OCI-LY3 (cell line): Measurements from ENCODE around the gene SELENOM.
A peak's percentile ranks its signal among the peaks of the same experiment; 100 is the strongest.

Experiments used
- H2AFZ ChIP-seq: fragments of 200-600, 300-600 bp; shearing (Covaris generic); 2 replicates; pipeline ENCODE4 v1.6.0; 2014; ENCODE audit warnings: antibody characterized with exemption, low read depth, low read length
- H3K27ac ChIP-seq: fragments of 200-600, 300-600 bp; sonication (generic); 2 replicates; pipeline ENCODE4 v1.5.1; 2014; ENCODE audit warnings: mild to moderate bottlenecking, low read length, moderate library complexity, mixed read lengths
- H3K27me3 ChIP-seq: fragments of 200-600, 300-600 bp; sonication (generic); 2 replicates; pipeline ENCODE4 v1.6.1; 2014; ENCODE audit warnings: low read depth, low read length, mixed read lengths
- H3K36me3 ChIP-seq: fragments of 200-600, 300-600 bp; sonication (generic); replicated peaks from 2 replicates; pipeline ENCODE3; 2014; ENCODE audit warnings: low read depth, low read length, mixed read lengths
- H3K4me1 ChIP-seq: fragments of 300-600, 200-600 bp; sonication (generic); 2 replicates; pipeline ENCODE4 v1.6.1; 2014; ENCODE audit warnings: low read length, mixed read lengths
- H3K4me2 ChIP-seq: fragments of 200-600, 300-600 bp; sonication (generic); 2 replicates; pipeline ENCODE4 v1.6.1; 2014; ENCODE audit warnings: low read length, mixed read lengths
- H3K4me3 ChIP-seq: fragments of 300-600, 200-600 bp; sonication (generic); 2 replicates; pipeline ENCODE4 v1.5.1; 2014; ENCODE audit warnings: antibody characterized with exemption, mild to moderate bottlenecking, low read length, moderate library complexity
- H3K79me2 ChIP-seq: fragments of 300-600, 200-600 bp; shearing (Covaris generic); 2 replicates; pipeline ENCODE4 v1.6.1; 2014; ENCODE audit warnings: mild to moderate bottlenecking, low read length, mixed read lengths
- H3K9ac ChIP-seq: fragments of 300-600, 200-600 bp; shearing (Covaris generic); 2 replicates; pipeline ENCODE4 v1.6.0; 2014; ENCODE audit warnings: mild to moderate bottlenecking, low read length, moderate library complexity
- H3K9me3 ChIP-seq: fragments of 200-600, 300-600 bp; shearing (Covaris generic); 2 replicates; pipeline ENCODE4 v1.6.1; 2014; ENCODE audit warnings: low read length, mixed read lengths; ENCODE audit not compliant: insufficient read depth
- H4K20me1 ChIP-seq: fragments of 200-600, 300-600 bp; sonication (generic); 2 replicates; pipeline ENCODE4 v1.6.1; 2016; ENCODE audit warnings: low read length, mixed read lengths; ENCODE audit not compliant: insufficient read depth
- CTCF ChIP-seq: fragments of 200-600, 300-600 bp; sonication (generic); IDR thresholded peaks from 2 replicates; pipeline ENCODE4 v1.5.1; 2014; ENCODE audit warnings: antibody characterized with exemption, low read length, low read depth
- EZH2phosphoT487 ChIP-seq: fragments of 200-600 bp; shearing (Covaris generic); IDR thresholded peaks from 2 replicates; pipeline ENCODE4 v1.6.1; 2018; ENCODE audit warnings: antibody characterized with exemption, mixed run types, low read depth

The SELENOM gene

GRCh38 chr22:31107894-31108218, 488 bp upstream of the SELENOM start:
- Histone ChIP-seq H3K79me2 (no peaks in the 10 kb centered on the region), H3K36me3 (no peaks in the 10 kb centered on the region), H3K9me3 (no peaks in the 10 kb centered on the region), H3K4me2 (peak overlapping the region; percentile 76), H3K4me3 (peak overlapping the region; percentile 77), H3K4me1 (no peaks in the 10 kb centered on the region), H3K27me3 (no peaks in the 10 kb centered on the region), H3K27ac (no peak overlapping the region), H2AFZ (peak overlapping the region; percentile 44), H4K20me1 (no peaks in the 10 kb centered on the region), H3K9ac (peak overlapping the region; percentile 35)
- no peak for TF ChIP-seq CTCF
- no peak for TF ChIP-seq EZH2phosphoT487

GRCh38 chr22:31106731-31107177, 614 bp downstream of the SELENOM start:
- Histone ChIP-seq H3K27ac (no peak overlapping the region), H4K20me1 (no peaks in the 10 kb centered on the region), H3K27me3 (no peaks in the 10 kb centered on the region), H2AFZ (no peak overlapping the region; the same call in 1 of the 2 replicates), H3K4me2 (peak overlapping the region; percentile 69), H3K36me3 (no peaks in the 10 kb centered on the region), H3K4me1 (no peaks in the 10 kb centered on the region), H3K79me2 (no peaks in the 10 kb centered on the region), H3K9ac (peak overlapping the region; percentile 34; the same call in 1 of the 2 replicates), H3K9me3 (no peaks in the 10 kb centered on the region), H3K4me3 (peak overlapping the region; percentile 77)
- TF ChIP-seq CTCF (no peak), EZH2phosphoT487 (no peak)

GRCh38 chr22:31106001-31106571, 1.3 kb downstream of the SELENOM start:
- TF ChIP-seq EZH2phosphoT487 (no peak), CTCF (no peak)
- no peak overlapping the region for H3K27ac ChIP-seq
- H3K36me3 ChIP-seq, result no peaks in the 10 kb centered on the region
- no peaks in the 10 kb centered on the region for H3K79me2 ChIP-seq
- no peaks in the 10 kb centered on the region for H3K4me1 ChIP-seq
- no peaks in the 10 kb centered on the region for H3K9me3 ChIP-seq
- H3K27me3 ChIP-seq, result no peaks in the 10 kb centered on the region
- no peaks in the 10 kb centered on the region for H4K20me1 ChIP-seq
- H3K9ac ChIP-seq, result no peak overlapping the region
- H2AFZ ChIP-seq, result no peak overlapping the region
- H3K4me2 ChIP-seq, result no peak overlapping the region
- no peak overlapping the region for H3K4me3 ChIP-seq

- H3K4me1 ChIP-seq, result no peaks in the 10 kb centered on the region
- H4K20me1 ChIP-seq, result no peaks in the 10 kb centered on the region
- no peaks in the 10 kb centered on the region for H3K79me2 ChIP-seq
- no peak overlapping the region for H2AFZ ChIP-seq
- H3K36me3 ChIP-seq, result no peaks in the 10 kb centered on the region
- H3K9me3 ChIP-seq, result no peaks in the 10 kb centered on the region
- H3K27ac ChIP-seq, result no peak overlapping the region
- H3K27me3 ChIP-seq, result no peaks in the 10 kb centered on the region
- no peak overlapping the region for H3K9ac ChIP-seq
- no peak overlapping the region for H3K4me3 ChIP-seq
- TF ChIP-seq CTCF, result no peak
- no peak for TF ChIP-seq EZH2phosphoT487
- H3K4me2 ChIP-seq, result no peak overlapping the region
Observed at GRCh38 chr22:31105282-31105929, 2.0 kb downstream of the SELENOM start.
